Measurements from ENCODE around the gene SDC1.

GRCh38 chr2:20171445-20171977 is 53.4 kb downstream of the SDC1 start:
- TF ChIP-seq POLR2AphosphoS5 (IDR thresholded peaks at IDR 0.05) (no peak), POLR2A (IDR thresholded peaks at IDR 0.05) (no peak)
